ENCODE data around the gene AHDC1. TPM values are rescaled to one million over a fixed set of nuclear protein-coding genes. Genes with fewer than 3 reads are reported as not detected.
A peak's percentile ranks its signal among the peaks of the same experiment; 100 is the strongest.

AHDC1 gene
- total RNA-seq, 2 donors from 2014 or later = 23.5 to 35.0 TPM

- Histone ChIP-seq H3K36me3 (no peaks in the 10 kb centered on the region), H3K9me3 (no peaks in the 10 kb centered on the region), H3K4me1 (peaks cover 0 to 88% of the 10 kb centered on the region in 2 donors), H3K27me3 (no peaks in the 10 kb centered on the region), H3K4me3 (no peak overlapping the region), H3K27ac (peak overlapping the region; percentile 75 to 86)
- no peak for DNase-seq (ENCODE audit: low spot score)
- TF ChIP-seq CTCF (IDR thresholded peaks at IDR 0.05) = no peak
These were observed 85.8 kb downstream of the AHDC1 start for GRCh38 chr1:27517907-27518718.

GRCh38 chr1:27517301-27517700 lies 86.6 kb downstream of the AHDC1 start:
- H3K27ac ChIP-seq = peak overlapping the region; percentile 75 to 86
- H3K36me3 ChIP-seq = no peaks in the 10 kb centered on the region
- no peak for TF ChIP-seq CTCF (IDR thresholded peaks at IDR 0.05)
- no peaks in the 10 kb centered on the region for H3K27me3 ChIP-seq
- H3K9me3 ChIP-seq = no peaks in the 10 kb centered on the region
- no peak for DNase-seq (ENCODE audit: low spot score)
- no peak overlapping the region for H3K4me3 ChIP-seq
- H3K4me1 ChIP-seq = peaks cover 0 to 80% of the 10 kb centered on the region in 2 donors

- no peak for TF ChIP-seq CTCF (IDR thresholded peaks at IDR 0.05)
- no peak for DNase-seq (ENCODE audit: low spot score)
- Histone ChIP-seq H3K27me3 (no peaks in the 10 kb centered on the region), H3K4me1 (peaks cover 0 to 63% of the 10 kb centered on the region in 2 donors), H3K27ac (peak overlapping the region in 1 of 2 donors; percentile 35), H3K36me3 (no peaks in the 10 kb centered on the region), H3K4me3 (no peak overlapping the region), H3K9me3 (no peaks in the 10 kb centered on the region)
These were observed 88.3 kb downstream of the AHDC1 start for GRCh38 chr1:27515626-27516025.

- peaks cover 0 to 53% of the 10 kb centered on the region in 2 donors for H3K4me1 ChIP-seq
- DNase-seq (ENCODE audit: low spot score) = no peak
- no peak for TF ChIP-seq CTCF (IDR thresholded peaks at IDR 0.05)
These were observed 90.0 kb downstream of the AHDC1 start for GRCh38 chr1:27513958-27514357.

GRCh38 chr1:27513528-27513927 lies 90.4 kb downstream of the AHDC1 start:
- no peaks in the 10 kb centered on the region for H3K9me3 ChIP-seq
- TF ChIP-seq CTCF (IDR thresholded peaks at IDR 0.05) = no peak
- H3K4me1 ChIP-seq = peaks cover 0 to 53% of the 10 kb centered on the region in 2 donors
- DNase-seq (ENCODE audit: low spot score) = no peak
- H3K36me3 ChIP-seq = no peaks in the 10 kb centered on the region
- H3K27me3 ChIP-seq = no peaks in the 10 kb centered on the region
- no peak overlapping the region for H3K4me3 ChIP-seq
- peak overlapping the region; percentile 51 to 62 for H3K27ac ChIP-seq

More at GRCh38 chr1:27513958-27514357, 90.0 kb downstream of the AHDC1 start:
- no peaks in the 10 kb centered on the region for H3K36me3 ChIP-seq
- H3K27me3 ChIP-seq = no peaks in the 10 kb centered on the region
- no peaks in the 10 kb centered on the region for H3K9me3 ChIP-seq
- H3K4me3 ChIP-seq = no peak overlapping the region
- H3K27ac ChIP-seq = peak overlapping the region; percentile 51 to 62

Data from right atrium auricular region (tissue), 2 donors.